SH-SY5Y (cell line): ENCODE measurements around the gene SNED1.

Experiments
- GATA2 ChIP-seq: IDR thresholded peaks from 2 replicates; pipeline ENCODE4 v1.6.1; 2011; ENCODE audit warnings: mild to moderate bottlenecking, low read depth, low read length
- GATA3 ChIP-seq: IDR thresholded peaks from 2 replicates; pipeline ENCODE4 v1.6.1; 2011; ENCODE audit warnings: low read depth, mild to moderate bottlenecking, low read length, moderate library complexity

DNA sequence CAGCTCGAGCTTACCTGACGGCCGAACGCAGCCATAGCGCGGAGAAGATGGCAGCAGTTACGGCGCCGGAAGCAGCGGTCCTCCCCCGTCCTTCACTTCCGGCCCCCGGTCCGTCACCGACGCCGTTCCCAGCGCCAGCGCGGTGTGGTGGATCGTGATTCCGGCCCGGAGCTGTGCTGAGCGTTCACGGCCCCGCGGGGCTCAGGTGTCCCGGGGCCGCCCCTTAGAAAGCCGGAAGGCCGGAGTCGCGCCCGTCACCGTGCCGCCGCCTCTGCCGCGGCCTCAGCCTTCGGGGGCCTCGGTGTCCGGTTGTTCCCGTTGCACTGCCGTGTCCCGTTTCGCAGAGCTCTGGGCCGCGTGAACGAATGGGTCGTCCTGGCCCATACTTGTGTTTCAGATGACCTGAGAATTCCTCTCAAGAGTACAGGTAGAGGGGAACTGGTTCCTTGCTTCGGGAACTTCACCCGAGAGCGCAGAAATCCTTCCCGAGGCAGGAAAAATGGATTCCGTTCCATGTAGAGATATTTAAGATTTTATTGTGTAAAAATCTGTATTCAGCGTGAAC, 103.9 kb downstream of the SNED1 start, which contains the start of gene MTERF4:
- TF ChIP-seq GATA3 (no peak), GATA2 (no peak)
